ENCODE measurements around the gene VPS16. TPM values are rescaled to one million over a fixed set of nuclear protein-coding genes. Genes with fewer than 3 reads are reported as not detected.
"Not testable (repeated sequence)": the region's sequence is repeated elsewhere in the genome, so short reads cannot be mapped to it uniquely, and the experiment has no call there.

Gene VPS16
- polyA plus RNA-seq, 3 donors, result 34.5 to 38.0 (median 35.3) TPM

DNA sequence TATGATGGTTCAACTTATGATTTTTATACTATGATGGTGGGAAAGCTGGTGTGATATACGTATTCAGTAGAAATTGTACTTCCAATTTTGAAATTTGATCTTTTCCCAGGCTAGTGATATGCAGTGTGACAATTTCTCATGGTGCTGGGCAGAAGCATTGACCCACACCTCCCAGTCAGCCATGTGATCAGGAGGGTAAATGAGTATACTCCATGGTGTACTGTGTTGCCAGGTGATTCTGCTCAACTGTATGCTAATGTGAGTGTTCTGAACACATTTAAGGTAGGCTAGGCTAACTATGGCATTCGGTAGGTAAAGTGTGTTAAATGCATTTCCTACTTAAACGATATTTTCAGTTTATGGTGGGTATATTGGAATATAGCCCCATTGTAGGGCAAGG lies 51.8 kb downstream of the VPS16 start:
- DNase-seq (ENCODE audit: low read depth in 3 of 3, low spot score in 2 of 3), result no peak

DNA sequence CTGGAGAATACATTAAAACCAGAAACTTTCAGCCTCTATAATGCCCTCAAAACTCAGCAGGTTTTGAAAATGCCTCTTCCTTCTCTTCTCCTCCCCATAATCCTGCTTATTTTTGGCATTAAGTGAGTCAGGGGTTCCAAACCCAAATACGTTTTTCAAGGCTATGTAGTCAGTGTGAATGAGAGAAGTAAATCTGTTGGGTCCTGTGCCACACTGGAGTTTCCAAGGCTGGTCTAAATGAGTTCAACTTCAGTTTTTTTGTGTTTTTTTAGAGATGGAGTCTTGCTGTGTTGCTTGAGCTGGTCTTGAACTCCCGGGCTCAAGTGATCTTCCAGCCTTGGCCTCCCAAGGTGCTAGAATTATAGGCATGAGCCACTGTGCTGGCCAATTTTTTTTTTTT lies 53.7 kb downstream of the VPS16 start:
- no peak for DNase-seq (ENCODE audit: low read depth in 3 of 3, low spot score in 2 of 3)

DNA sequence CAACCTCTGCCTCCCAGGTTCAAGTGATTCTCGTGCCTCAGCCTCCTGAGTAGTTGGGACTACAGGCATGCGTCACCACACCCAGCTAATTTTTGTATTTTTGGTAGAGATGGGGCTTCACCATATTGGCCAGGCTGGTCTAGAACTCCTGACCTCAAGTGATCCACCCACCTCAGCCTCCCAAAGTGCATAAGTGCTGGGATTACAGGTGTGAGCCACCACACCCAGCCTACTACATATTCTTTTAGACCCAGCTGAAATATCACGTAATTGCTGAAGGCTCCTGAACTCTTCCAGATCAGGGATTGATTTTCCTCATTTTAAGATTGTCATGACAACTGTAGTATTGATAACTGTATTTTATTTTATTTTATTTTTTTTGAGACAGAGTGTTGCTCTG lies 54.6 kb downstream of the VPS16 start:
- not testable (repeated sequence) for DNase-seq (ENCODE audit: low read depth in 3 of 3, low spot score in 2 of 3)

DNA sequence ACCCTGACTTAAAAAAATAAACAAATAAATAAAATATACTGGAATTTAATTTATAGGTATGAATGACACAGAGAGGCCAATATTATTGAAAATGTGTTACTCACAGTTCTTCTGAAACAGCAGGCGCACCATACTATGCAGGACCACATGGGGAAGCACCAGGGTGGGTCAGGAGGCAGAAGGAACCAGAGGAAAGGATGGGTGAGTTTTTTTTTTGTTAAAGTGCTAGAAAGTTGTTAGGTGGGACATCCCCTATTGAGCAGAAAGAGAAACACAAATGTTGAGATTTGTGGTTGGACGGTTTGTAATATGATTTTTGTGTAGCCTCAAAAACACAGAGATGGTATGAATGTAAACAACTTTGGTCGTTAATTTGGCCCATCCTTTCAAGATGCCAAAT lies 58.7 kb downstream of the VPS16 start:
- no peak for DNase-seq (ENCODE audit: low read depth in 3 of 3, low spot score in 2 of 3)

DNA sequence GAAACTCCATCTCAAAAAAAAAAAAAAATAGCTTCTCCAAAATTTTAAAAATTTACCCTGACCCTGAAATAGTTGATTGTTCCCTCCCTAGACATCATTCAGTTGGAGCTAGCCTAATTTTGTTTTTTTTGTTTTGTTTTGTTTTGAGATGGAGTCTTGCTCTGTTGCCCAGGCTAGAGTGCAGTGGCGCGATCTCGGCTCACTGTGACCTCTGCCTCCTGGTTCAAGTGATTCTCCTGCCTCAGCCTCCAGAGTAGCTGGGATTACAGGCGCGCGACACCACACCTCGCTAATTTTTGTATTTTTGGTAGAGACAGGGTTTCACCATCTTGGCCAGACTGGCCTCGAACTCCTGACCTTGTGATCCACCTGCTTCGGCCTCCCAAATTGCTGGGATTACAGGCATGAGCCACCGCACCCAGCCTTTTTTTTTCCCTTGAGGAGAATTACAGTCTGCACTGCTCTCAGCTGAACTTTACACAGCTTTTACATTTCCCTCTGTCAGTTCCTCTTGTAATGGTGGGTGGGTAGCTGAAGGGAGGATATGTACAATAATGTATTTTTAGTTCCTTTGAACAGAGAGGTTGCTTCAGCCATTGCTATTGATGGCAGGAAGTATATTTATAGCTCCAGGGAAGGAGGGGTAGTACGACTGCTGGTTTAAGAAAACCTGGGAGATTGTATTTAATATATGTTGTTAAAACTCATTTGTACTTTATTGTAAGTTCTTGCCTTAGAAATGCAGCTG lies 60.5 kb downstream of the VPS16 start:
- no peak for DNase-seq (ENCODE audit: low read depth in 3 of 3, low spot score in 2 of 3)

DNA sequence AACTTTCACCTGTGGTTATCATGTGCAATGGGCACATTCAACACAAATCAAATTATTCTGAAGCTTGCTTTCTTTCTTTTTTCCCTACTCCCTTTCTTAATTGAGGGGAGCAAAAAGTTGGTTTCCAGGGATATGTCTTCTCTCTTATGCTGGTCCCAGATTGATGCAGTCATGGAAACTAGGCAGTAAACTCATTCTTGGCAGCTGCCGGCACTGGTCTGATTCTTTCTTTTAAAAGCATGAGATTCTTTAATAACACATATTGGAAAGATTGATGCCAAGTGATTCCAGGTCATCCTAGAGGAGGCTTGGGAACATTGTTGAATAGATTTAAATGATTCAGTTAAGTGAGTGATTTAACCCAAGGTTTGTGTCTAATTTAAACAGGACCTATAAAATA lies 61.7 kb downstream of the VPS16 start:
- no peak for DNase-seq (ENCODE audit: low read depth in 3 of 3, low spot score in 2 of 3)

DNA sequence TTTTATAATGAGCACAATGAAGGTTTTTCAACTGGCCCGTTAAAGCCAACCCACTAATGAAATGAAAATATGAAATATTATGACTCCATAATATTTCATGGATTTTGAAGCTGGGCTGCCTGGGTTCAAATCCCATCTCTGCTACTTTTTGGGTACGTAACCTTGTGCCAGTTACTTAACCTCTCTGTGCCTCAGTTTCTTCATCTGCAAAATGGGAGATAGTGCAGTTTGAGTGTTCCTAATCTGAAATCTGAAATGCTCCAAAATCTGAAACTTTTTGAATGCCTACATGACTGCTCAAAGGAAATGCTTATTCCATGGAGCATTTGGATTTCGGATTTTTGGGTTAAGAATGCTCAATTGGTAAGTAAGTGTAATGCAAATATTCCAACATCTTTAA lies 62.3 kb downstream of the VPS16 start:
- no peak for DNase-seq (ENCODE audit: low read depth in 3 of 3, low spot score in 2 of 3)

DNA sequence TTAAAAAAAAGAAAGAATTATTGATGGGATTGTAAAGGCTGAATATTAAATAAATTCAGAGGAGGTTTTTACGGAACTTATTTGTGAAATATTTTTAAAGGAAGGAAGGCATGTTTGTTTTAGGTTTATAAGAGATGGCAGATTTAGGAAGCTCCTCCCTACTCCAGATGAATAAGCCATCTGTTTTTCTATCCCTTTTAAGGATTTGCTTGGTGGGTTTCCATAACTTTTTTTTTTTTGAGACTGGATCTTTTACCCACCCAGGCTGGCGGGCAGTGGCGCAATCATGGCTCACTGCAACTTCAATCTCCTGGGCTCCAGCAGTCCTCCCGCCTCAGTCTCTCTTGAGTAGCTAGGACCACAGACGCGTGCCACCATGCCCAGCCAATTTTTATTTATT lies 63.1 kb downstream of the VPS16 start:
- no peak for DNase-seq (ENCODE audit: low read depth in 3 of 3, low spot score in 2 of 3)

DNA sequence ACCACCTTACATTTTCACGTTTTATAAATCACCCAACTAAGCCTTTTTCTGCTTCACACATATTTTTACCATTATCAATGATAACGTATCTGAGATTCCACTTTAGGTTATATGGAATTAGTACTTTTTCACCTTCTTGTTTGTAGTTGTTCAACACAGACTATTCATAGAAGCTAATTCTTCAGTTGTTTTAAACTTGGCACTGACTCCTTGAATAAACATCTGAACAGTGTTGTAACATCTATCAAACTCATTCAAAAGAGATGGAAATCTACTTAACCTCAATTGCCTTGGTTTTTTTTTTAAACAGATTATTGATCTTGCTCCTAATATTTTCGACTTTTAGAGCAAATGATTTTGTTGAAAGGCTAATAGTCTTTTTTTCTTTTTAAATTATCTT lies 67.0 kb downstream of the VPS16 start:
- DNase-seq (ENCODE audit: low read depth in 3 of 3, low spot score in 2 of 3), result no peak

DNA sequence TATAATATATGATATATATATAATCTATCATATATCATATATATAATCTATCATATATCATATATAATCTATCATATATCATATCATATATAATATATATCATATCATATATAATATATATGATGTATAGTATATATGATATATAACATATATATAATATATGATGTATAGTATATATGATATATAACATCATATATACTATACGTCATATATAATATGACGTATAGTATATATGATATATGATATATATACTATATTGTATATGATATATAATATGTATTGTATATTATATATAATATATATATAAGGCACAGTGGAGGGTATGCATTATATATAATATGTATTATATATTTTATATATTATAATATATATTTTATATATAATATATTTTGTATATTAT lies 69.4 kb downstream of the VPS16 start:
- no peak for DNase-seq (ENCODE audit: low read depth in 3 of 3, low spot score in 2 of 3)

DNA sequence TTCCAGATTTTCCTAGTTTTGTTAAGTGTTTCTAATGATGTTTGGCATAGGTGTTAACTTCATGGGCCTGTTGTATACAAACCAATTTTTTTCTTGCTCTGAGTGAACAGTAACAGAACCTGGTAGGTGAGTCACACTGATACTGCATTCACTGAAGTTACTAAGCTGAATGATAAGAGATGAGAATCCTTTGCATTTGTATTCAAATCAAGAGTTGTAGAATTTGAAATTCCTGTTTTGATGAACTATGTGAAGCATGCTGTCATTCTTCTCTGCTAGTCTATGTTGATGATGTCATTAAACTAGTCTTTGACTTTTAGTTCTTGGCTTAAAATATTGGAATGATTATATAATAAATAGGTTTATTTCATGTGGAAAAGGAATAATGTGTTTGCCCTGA lies 70.7 kb downstream of the VPS16 start:
- no peak for DNase-seq (ENCODE audit: low read depth in 3 of 3, low spot score in 2 of 3)

DNA sequence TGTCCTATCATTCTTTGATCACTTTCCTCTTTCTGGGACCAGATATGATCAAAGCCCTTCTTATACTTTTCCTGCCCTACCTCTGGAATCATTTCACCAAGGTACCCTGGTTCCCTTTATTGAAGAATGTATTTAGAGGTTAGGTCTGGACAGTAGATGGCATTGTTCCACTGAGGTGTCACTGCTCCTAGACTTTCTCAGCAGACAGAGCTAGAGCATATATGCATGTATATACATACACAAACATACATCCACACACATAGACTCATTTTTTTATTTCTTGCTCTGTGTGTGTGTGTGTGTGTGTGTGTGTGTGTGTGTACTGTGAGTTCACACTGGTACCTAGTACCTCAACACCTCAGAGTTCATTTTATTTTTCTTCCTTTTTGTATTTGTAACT lies 73.6 kb downstream of the VPS16 start:
- DNase-seq (ENCODE audit: low read depth in 3 of 3, low spot score in 2 of 3), result no peak

Other genes starting within 250 kb of the VPS16 start
- gene NOP56, start 188.1 kb upstream of the VPS16 start, polyA plus RNA-seq (ENCODE audit: insufficient read length in 3 of 3), result 100 to 1,000 TPM; 244 to 266 (median 248) TPM
- gene IDH3B, start 176.5 kb upstream of the VPS16 start, polyA plus RNA-seq (ENCODE audit: insufficient read length in 3 of 3), result 100 to 1,000 TPM; 128 to 137 (median 129) TPM
- 10 to 100 TPM; 22.8 to 27.1 (median 25.7) TPM for gene EBF4, start 148.0 kb upstream of the VPS16 start, polyA plus RNA-seq (ENCODE audit: insufficient read length in 3 of 3)
- 100 to 1,000 TPM; 242 to 257 (median 256) TPM for gene CPXM1, start 40.1 kb upstream of the VPS16 start, polyA plus RNA-seq (ENCODE audit: insufficient read length in 3 of 3)
- gene C20orf141, start 25.8 kb upstream of the VPS16 start, polyA plus RNA-seq (ENCODE audit: insufficient read length in 3 of 3), result under 1 TPM in 2 of 3 donors, not detected in 1; 0.17 to 0.28 TPM
- gene TMEM239, start 24.4 kb upstream of the VPS16 start, polyA plus RNA-seq (ENCODE audit: insufficient read length in 3 of 3), result under 1 TPM in 1 of 3 donors, not detected in 2; 0.04 TPM
- gene PCED1A, start 90 bp upstream of the VPS16 start, polyA plus RNA-seq (ENCODE audit: insufficient read length in 3 of 3), result 10 to 100 TPM; 52.1 to 59.9 (median 52.4) TPM
- gene PTPRA, start 32.7 kb downstream of the VPS16 start, polyA plus RNA-seq (ENCODE audit: insufficient read length in 3 of 3), result 100 to 1,000 TPM; 106 to 117 (median 114) TPM
- gene GNRH2, start 202.9 kb downstream of the VPS16 start, polyA plus RNA-seq (ENCODE audit: insufficient read length in 3 of 3), result under 1 TPM in 2 of 3 donors, not detected in 1; 0.22 to 0.34 TPM
- gene MRPS26, start 205.3 kb downstream of the VPS16 start, polyA plus RNA-seq (ENCODE audit: insufficient read length in 3 of 3), result 10 to 100 TPM; 49.1 to 57.7 (median 49.6) TPM
- under 1 TPM in 2 of 3 donors, not detected in 1; 0.40 to 0.47 TPM for gene OXT, start 230.9 kb downstream of the VPS16 start, polyA plus RNA-seq (ENCODE audit: insufficient read length in 3 of 3)
- not detected for gene AVP, start 244.0 kb downstream of the VPS16 start, polyA plus RNA-seq (ENCODE audit: insufficient read length in 3 of 3)

Data from right renal cortex interstitium (tissue), 3 donors.